Ovary (tissue), 3 donors: ENCODE measurements around the gene SLC13A5.

Experiments
- CTCF ChIP-seq, 3 donors: fragments of 450-650 bp in 2 of 3; fragments of 200-600 bp in 1 of 3; IDR thresholded peaks; one replicate each; pipeline versions ENCODE4 v1.5.1 to v1.8.0; 2016 to 2022; ENCODE audit warnings: antibody characterized with exemption in 3 of 3, mild to moderate bottlenecking in 1 of 3
- EP300 ChIP-seq: sonication (generic); formaldehyde crosslinking; IDR thresholded peaks from one replicate; pipeline ENCODE4 v1.6.1; 2017; ENCODE audit warnings: antibody characterized with exemption
- POLR2A ChIP-seq: fragments of 450-650 bp; IDR thresholded peaks from one replicate; pipeline ENCODE4 v1.6.1; 2017; ENCODE audit warnings: antibody characterized with exemption, mild to moderate bottlenecking, moderate library complexity
- donor health status: DM: no; HTN: no; CAD: no.

DNA sequence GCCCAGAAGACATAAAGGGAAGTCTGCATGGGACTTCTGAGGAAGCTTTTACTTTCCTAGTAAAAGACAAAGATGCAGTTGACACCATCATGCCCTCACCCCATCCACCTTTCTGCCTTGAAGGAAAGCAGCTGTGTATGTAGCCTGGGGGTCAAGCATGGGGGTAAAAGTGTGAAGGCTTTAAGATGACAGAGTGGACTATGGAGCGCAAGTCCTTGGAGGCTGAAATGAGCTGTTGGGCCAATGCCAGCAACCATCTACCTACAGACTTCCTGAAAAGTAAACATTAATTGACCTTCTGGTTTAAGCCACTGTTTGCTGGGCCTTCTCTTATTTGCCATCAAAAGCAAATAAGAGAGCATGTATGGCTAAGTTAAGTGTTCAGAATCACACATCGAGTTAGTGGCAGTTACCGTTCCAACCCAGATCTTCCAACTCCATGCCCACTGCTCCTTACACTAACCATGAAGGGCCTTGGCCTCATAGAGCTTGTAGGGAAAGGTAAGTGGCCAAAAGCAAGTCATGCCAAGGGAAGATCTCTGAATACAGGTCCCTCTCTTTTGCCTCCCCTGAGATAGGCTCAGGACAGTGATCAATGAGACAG lies 30.0 kb downstream of the SLC13A5 start:
- TF ChIP-seq POLR2A, result no peak
- TF ChIP-seq EP300, result no peak
- no peak for TF ChIP-seq CTCF (IDR thresholded peaks at IDR 0.05)
